GM19193 (cell line): ENCODE data around the gene GNB1L.

Experiments used
- POLR2A ChIP-seq: IDR thresholded peaks from 4 replicates; pipeline ENCODE4 v1.6.1; 2011; ENCODE audit not compliant: insufficient read depth, insufficient read length; ENCODE audit errors: extremely low read depth

GNB1L gene, protein sequence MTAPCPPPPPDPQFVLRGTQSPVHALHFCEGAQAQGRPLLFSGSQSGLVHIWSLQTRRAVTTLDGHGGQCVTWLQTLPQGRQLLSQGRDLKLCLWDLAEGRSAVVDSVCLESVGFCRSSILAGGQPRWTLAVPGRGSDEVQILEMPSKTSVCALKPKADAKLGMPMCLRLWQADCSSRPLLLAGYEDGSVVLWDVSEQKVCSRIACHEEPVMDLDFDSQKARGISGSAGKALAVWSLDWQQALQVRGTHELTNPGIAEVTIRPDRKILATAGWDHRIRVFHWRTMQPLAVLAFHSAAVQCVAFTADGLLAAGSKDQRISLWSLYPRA

DNA sequence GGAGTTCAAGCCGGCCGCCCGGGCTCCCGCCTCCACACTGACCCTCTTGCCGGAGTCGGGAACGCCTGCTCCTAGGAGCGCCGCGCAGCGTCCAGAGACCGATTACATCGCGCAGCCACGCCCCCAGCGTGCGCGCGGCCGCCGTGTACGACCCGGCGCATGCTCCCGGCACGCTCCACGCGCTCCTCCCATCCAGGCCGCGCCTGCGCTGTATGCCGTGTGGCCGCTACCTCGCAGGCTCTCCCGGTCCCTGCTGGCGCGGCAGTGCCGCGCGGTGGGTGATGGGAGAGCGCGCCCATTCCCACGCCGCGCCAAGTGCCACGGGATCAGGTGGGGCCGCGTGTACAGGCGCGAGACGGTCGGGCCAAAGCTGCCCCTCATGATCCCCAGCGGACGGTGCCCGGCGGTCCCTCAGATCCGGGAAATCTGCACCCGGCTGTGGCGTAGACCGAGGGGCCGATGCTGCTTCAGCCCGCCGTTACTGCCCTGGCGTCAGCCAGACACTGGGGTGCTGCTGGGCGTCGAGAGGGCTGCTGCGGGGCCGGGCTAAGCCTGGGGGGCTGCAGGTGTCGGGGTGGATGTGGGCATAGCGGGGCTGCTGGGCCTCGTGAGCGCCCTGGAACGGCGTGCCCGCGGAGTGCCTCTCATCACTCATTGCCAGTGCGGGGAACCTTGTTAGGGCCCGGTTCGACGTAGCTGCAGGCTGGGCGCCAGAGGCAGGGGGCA, at the start of gene GNB1L, which contains the start of gene RTL10:
Gene GNB1L (minus strand): TSS at position 97 of the 726 bp plus-strand sequence. CDS start 33,519 bp downstream, outside the sequence.
Gene RTL10 (minus strand): TSS at position 97 of the 726 bp plus-strand sequence. CDS start 2,613 bp downstream, outside the sequence.
- TF ChIP-seq POLR2A: peak; percentile 92

DNA sequence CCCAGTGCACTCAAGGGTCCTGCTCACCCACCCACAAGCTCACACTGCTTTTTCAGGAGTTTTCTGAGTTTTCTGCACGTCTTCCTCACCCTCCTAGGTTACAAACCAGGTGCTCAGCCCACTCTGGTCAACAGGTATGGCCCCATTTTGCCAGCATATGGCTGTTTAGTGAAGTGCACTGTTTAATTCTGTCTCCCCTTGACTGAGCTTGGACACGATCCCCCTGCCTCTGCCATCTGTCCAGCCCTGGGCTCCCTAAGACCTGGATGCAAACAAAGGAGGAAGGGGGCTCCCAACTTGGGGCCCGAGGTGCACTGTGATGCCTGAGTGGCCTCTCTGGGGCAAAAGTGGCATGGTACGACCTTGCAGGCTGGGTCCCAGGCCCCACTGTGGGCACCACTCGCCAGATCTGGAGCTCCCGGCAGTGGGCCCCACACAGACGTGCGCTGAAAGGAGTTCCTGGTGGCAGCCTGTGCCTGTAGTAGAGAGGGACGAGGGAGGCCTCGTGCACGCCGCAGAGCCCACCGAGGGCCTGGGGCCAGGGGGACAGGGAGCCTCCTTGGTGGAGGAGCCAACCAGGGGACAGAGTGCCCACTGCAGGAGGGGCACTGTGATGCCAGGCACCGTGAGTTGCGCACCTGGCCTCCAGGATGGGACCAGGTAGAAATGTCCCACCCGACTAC, 49.6 kb upstream of the GNB1L start:
- TF ChIP-seq POLR2A: no peak

DNA sequence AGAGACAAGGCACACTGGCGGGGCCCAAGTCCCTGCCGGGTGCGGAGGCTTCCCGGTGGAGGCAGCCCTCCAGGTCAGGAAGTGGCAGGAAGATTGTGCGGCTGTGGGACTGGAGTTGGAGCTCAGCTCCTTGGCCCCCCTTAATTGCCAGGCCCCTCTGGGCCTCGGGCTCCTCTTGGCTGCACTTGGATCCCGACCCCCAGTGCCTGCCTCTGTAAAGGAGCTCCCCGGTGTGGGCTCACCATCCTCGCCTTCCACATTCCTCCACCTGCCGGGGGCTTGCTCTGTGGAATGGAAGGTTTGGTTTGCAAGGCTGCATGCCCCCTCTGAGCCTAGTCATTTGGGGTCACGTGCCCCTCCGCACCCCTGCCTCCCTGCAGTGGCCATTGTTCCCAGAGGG, 48.8 kb upstream of the GNB1L start:
- TF ChIP-seq POLR2A: no peak

DNA sequence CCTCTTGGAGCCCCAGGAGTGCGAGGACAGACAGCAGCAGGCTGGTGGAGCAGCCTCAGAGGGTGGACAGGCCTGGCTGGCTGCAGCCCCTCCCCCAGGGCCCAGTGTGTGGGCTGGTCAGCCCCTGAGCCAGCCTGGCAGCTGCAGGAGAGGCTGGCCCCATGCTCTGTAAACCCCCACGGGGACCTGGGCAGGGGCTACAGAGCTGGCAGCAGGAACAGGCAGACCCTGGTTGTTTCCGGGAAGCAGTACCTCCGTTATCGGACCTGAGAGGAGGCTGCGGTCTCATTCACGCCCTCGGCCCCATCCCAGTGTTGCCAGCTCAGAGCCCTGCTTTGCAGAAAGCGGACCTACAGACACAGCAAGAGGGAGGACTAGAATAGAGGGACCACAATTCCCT, 48.4 kb upstream of the GNB1L start:
- TF ChIP-seq POLR2A: no peak

DNA sequence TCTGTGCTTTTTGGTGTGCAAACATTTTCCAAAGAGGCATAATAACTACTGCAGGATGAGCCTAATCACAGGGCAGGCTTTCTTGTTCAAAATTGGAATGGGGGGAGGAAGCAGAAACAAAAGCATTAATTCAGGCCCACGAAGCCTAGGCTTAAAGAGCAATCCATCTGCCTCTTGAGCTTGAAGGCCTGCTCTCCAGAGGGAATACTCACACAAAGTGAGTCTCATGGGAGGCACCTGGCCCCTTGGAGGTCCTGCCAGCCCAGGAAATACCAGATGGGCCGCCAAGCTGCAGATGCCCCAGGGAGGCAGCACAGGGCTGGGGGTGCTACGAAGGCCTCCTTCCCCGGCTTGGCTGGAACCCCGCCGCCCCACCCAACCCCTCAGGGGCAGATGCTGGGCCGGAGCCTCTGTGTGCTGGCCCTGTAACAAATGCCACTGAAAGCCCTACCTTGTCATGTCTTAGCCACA, 47.6 kb upstream of the GNB1L start:
- no peak for TF ChIP-seq POLR2A

DNA sequence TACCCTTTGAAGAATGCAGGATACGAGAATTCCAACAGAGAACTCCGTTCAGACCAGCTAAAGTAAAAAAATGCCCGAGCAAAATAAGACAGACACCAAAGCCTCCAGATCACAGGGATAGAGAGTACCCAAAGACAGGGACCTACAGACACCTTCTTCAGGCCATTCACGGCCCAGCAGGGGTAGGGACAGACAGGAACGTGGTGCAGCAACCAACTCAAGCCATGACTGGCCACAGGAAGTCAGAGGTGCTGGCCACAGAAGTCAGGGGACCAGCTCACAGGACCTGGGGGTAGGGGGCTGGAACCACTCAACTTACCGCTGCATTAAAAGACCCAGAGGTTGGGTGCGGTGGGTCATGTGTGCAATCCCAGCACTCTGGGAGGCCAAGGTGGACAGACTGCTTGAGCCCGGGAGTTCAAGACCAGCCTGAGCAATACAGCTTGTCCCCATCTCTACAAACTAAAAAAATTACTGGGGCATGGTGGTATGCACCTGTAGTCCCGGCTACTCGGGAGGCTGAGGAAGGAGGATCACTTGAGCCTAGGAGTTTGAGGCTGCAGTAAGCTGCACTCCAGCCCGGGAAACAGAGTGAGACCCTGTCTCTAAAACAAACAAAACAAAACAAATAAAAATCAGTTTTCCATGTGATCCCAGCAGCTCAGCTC, 47.0 kb upstream of the GNB1L start:
- TF ChIP-seq POLR2A: no peak

DNA sequence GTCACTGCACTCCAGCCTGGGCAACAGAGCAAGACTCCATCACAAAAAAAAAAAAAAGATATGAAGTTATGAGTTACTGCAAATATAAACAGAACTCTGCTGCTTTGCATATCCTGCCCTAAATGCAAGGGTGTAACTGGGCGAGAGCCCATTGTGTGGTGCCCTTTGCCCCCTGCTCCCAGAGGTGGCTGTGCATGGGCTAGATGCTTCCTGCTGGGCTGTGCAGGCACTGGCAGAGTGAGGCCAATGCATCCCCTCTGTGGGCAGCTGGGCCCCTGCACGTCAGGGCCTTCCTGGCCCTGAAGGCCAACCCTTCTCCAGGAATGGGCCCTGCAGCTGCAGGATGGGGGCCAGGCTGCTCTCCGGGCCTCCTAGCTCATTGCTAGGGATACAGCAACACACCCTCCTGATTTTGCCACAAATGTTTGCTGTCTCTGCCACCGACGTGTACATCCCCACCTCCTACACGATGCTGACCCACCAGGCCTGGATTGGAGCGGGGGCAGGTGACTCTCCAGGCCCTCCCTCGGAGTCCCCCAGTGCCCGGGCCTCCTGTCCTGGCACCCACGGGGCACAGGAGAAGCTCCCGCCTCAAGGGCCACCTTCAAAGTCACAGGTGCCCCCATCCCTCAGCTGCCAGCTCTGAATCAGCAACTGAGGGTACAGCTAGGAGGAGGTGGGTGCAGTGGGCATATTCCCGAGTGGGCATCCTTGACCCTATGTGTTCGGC, 46.2 kb upstream of the GNB1L start:
- TF ChIP-seq POLR2A: no peak

DNA sequence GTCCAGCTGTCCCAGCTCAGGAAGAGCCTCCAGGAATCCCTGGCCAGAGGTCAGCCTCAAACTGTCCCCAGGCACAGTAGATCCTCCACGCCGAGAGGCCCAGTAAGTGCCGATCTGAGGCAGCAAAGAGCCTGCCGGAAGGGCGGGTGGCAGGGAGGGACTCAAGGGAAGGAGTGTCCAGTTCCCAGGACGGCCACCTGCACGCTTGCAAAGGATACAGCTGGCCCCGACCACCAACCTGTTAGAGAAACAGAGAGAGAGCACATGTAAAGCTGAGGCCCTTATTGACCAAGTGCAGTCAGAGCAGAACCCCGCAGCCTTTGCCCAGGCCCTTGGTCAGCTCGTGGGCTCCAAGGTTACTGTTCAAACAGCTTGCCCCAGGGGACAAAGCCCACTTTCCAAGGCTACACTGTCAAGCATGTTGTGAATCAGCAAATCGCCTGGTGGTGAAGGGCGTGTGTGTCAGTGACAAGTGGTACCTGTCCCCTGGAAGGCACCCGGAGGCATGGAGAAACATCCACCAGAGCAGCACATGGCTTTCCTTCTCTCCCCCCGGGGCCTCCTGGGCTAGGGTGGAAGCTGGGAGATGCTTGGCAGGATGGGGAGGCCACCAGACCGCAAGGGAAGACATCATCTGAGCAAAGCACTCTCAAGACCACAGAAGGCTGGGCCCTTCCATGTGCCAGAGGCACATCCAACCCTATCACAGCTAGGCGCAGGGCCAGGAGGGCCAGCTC, 44.3 kb upstream of the GNB1L start:
- no peak for TF ChIP-seq POLR2A

DNA sequence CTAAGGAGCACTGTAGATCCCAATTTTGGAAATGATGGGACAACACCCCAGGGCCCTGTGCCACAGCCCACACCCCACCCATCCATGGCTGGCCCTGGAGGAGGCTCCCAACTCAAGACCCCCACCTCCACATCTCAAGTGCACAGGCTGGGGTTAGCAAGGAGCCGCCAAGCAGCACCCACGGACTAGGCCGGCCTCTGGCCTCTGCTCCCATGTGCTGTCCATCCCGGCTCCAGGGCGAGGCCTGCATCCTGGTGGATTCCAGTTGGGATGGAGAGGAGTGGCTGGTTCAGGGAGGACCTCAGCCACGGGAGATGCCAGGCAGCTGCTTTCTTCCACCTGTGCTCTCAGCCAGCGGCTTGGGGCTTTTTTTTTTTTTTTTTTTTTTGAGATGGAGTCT, 43.5 kb upstream of the GNB1L start:
- TF ChIP-seq POLR2A: no peak

DNA sequence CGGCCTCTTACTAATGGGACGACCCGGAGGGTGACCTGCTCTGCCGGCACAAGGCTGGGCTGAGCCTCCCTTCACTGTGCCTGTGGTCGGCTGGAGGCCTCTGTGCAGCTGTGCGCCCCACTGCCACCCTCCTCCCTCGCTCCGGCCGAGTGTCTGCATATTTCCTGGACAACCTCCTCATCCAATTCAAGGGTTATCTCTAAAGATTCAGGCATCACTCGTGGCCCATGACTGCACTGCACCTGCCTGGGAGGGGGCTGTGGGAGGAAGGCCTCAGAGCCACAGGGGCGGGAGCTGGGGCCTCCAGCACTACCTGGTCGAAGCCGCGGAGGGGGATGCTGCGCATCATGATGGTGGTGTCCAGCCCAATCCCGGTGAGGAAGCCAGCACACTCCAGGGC, 43.1 kb upstream of the GNB1L start:
- no peak for TF ChIP-seq POLR2A

DNA sequence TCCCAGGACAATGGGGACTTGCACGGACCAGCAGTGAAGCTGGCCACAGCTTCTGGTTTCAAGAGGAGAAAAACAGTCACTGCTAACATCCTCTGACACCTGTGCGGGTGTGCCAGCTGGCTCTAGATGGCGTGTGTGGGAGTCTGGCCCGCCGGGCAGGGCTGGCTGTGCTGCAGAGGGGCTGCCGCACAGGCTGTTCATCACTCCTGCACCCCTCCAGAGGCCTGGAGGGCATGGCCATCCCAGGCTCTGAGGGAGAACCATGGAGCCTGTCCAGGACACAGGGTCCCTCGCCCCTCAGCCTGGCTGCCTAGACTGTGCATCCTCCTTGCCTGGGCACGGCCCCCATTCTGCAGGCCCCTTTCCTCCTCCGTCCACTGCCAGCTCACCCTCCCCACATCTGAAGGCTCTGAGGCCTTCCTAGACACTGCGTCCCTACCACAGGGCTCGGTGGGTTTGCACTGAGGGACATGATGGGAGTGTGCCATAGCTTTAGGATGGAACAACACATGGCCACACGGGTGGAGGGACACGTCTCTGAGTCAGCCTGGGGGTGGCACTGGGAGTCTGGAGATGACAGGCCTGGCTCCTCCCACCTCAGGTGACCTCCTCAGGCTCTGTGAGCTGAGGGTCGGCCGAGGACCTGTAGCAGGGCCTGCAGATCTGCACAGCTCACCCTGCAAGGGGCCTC, 42.1 kb upstream of the GNB1L start:
- TF ChIP-seq POLR2A: no peak

DNA sequence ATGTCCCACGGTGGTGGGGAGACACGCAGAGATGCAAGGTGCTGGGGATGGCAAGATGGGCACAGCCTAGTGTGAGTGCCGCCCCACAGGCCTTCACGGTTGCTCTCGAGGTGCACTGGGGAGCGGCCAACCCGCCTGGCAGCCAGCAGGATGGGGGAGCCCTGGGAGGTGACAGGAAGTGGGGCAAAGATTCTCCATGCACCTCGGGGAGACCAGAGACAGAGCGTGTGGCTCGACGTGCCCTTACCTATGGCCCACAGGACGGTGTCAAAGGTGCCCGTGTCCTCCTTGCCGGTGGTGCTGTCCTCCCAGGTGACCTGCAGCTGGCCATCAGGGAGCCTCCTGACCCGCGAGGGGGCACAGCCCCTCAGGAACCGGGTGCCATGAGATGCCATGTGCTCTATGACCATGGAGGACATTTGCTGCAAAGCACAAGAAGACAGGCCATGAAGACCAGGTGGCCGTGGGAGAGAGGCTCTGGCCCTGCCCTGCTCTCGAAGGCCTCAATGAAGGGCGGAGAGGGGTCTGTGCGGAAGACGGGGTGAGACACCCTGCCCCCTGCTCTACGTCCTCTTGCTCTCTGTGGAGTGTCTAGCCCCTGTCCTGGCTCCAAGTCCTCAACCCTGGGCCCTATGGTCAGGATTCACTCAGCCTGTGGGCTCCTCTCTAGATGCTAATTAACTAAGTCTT, 40.6 kb upstream of the GNB1L start:
- no peak for TF ChIP-seq POLR2A
